GM11168 (cell line): ENCODE data around the gene DOCK9.

ENCODE experiments used
- in situ Hi-C: fragments of 300-500 bp; cut with MboI; formaldehyde crosslinking; loops from one replicate; pipeline ENCODE4 v1.12.0; 2022; ENCODE audit warnings: low sequenced_read_pairs; ENCODE audit not compliant: unreplicated experiment

Gene DOCK9

DNA sequence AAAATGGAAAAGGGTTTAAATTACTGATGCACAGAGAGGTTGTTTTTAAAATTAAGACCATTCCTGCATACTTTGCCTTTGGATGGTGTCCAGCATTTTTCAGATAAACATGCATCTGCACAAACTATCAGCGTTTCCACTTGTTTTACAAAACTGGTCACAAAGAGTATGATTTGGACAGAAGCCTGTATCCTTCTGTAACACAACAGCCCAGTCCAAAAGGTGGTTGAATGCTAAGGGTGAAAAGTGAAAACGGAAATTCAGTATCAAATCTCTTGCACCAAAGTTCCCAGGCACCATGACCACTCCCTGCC lies 21.7 kb upstream of the DOCK9 start:
- in situ Hi-C loops: no loop called here

DNA sequence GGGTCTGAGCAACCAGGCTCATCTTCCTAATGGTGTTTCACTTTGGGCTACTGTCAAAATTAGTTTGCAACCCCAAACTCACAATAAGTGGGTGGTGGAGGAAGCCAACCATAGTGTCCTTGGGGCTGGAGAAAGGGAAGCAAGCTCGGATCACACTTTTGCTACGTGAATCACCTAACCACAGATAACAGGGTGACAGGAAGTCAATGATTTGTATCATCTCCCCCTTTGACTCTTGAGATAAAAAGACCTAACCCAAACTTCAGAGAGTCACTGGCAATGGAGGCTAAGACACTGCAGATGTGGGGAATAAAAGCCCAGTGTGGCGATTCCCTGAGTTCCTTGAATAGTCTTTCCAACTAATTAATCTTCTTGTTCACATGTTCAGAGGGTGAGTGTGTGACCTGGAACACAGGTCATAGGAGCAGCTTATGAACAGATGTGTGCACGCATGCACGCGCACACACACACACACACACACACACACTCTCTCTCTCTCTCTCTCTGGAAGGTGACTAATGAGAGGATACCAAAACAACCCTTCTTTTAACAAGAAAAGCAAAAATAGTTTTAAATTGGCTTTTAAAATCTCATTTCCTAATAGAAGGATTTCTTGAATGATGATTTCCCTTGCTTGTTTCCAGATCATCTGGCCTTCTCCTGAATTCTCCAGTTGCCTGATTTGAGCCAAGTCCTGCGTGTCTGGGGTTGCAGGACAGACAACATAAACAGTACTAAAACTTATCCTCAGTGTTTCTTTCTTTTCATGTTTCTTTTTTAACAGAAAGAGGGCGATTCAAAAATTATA lies 21.2 kb upstream of the DOCK9 start:
- in situ Hi-C loops: no loop called here

DNA sequence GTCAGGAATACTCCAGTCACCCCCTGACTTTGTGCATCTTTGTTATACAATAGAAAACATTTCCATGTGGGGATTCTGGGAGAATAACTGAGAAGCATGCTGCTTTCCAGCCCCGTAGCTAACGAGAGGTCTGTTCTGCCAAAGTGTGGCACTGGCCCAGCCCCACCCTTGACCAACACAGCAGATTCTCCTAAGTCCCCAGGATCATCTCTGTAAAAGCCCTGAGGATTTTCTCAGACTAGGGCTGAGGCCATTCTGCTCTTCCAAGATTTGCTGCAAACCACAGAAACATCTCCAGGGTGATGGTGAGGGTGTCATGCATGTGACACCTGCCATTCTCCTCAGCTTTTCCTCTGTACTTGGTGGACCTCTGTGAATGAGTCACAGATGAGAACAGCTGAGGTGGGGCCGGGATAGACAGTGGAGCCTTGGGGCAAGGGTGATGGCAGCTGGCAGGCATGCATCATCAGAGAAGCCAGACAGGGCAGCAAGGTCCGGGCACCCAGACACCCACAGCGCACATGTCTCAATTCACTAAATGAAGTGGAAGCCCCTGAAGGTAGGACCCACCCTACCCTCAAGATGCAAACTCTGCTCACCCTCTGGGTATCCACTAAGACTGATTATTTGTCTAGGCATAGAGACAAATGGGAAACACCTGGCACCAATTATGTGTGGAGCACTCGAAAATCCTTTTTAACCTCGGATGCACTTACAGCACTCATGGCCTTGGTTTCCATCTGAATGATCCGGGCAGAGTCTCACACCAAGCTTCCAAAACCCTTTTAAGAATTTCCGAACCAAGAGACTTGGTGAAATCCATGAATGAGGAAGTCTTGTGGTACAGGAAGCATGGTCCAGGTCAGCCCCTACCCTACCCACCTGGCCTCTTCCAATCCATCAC lies 20.1 kb upstream of the DOCK9 start:
- in situ Hi-C loops: no loop called here

DNA sequence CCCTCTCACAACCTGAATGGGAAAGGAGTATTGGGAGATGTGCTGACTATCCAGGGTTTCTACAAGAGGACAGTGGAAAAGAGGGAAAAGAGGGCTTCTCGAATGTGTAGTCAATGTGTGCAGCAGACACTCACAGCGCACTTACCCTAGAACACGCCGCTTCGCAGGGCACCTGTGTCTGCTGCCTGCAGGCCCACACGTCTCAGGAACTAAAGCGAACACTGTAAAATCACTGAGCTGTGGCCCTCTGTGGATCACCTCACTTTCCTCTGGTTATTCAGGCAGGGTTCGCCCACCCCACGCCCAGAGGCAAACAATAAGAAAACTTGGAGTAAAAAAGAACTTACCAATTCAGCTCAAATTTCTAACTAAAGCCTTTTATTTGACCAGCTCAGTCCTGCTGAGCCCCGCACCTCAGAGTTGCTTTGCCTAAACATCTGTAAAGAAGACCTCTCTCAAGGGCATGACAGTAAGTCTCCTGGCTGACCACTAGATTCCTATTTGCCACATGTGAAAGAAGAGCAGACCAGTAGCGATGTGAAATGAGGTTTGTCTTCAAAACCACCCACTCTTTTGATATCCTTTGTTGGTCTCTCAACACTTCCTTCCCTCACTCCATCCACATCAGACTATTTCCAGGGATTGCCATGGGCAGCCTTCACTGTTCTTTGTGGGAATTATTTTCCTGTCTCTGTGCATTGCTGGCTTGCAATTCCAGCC lies 19.3 kb upstream of the DOCK9 start:
- in situ Hi-C loops: no loop called here

DNA sequence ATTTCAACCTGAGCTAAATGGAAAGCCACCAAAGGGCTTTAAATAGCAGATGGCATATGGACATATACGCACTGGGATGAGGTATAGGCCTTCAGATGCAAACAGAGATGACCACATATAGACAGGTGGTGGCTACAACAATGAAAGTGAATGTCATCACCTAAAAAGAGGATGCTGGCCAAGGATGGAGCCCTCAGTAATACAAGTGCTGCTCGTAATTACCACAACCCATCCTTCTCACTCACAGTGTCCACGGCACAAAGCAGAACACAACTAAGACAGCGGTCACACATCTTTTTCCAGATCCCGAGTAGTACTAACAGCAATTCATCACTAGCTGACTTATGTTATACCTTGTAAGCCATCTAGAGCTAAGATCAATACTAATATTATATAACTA lies 18.2 kb upstream of the DOCK9 start:
- in situ Hi-C loops: no loop called here

DNA sequence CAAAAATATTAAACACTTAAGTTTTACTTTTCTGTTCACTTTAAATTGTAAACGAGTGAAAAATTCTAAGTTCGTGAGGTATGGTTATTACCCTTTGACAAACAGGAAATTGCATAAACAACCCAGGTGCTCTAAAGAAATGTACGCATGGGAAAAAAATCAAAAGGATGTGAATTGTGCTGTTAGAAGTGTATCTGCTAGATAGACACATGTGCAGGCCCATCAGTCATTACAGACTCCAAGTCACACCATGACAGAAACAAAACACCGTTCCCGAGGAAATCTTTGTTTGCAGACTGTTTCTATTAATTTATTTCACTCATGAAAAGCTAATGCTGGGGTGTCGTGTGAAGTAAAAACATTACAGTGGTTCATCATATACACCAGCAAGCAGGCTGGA lies 17.0 kb upstream of the DOCK9 start:
- in situ Hi-C loops: no loop called here

DNA sequence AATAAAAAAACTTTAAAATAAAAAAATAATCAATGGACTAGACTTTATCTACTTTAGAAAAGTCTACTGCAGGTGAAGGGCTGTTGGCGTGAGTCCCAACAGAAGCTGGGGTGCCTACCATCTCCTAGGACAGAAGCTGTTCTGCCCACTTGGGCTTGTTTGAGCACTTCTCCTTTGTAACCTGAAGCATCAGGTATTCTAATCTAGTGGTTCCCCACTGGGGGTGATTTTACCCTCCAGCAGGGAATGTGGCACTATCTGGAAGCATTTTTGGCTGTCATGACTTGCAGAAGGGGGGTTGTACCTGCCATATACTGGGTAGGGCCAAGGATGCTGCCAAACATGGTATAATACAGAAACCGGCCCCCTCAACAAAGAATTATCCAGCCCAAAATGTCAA lies 16.2 kb upstream of the DOCK9 start:
- in situ Hi-C loops: no loop called here

DNA sequence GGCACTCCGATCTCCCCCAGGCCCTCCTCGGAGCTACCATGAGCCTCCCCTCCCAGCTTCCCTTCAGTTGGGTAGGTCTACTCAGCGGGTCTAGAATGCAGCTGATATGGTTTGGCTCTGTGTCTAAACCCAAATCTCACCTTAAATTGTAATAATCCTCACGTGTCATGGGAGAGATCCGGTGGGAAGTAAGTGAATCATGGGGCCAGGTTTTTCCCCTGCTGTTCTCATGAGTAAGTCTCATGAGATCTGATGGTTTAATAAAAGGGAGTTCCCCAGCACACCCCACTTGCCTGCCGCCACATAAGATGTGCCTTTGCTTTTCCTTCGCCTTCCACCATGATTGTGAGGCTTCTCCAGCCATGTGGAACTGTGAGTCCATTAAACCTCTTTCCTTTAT lies 14.5 kb upstream of the DOCK9 start:
- in situ Hi-C loops: no loop called here

DNA sequence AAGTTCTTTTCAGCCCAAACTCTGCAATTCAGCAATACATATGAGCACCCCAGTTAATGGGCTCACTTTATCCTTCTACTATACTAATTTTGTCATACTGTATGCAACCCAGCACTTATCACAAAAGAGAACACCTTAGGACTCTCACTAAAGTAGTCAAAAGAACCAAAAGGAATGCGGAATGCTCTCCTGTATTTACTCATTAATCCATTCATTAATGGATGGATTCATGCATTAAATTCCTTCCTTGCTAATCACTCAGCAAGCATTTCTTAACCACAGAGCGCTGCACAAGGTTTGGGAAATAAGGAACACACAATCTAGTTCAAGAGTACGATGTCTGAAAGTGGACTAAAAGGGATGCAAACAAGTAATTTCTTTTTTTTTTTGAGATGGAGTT lies 12.8 kb upstream of the DOCK9 start:
- in situ Hi-C loops: no loop called here

DNA sequence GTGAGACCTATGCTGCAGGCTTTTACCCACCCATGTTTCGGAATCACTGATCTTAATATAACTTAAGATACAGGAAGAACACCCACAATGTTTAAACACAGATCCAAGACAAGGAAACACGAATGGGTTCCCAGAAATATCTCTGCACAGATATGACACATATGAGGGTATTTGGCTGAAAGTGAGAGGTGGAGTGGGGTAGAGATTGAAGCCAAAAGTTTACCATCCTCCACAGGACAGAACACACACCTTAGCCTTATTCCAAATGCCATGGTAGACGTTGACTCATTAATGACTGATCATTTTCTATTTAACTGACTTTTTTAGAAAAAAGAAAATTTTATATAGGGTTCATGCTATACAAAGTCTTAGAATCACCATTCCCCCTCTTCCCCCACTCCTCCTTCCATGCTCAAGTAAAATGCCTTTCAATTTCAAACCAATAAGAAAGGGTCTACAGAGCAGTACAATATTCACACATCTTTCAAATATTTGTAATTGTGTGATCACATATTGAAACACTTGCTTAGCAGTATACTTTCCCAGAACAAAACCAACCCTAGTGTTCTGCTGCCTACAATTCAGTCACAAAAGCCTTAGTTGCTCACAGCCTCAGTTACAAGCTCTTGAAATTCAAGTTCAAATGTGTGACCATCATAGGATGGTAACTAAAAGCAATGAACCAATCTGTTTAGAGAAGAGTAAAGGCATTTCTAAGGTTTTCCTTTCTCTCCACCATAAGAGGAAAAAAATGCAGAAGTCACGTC lies 11.8 kb upstream of the DOCK9 start:
- in situ Hi-C loops: no loop called here

DNA sequence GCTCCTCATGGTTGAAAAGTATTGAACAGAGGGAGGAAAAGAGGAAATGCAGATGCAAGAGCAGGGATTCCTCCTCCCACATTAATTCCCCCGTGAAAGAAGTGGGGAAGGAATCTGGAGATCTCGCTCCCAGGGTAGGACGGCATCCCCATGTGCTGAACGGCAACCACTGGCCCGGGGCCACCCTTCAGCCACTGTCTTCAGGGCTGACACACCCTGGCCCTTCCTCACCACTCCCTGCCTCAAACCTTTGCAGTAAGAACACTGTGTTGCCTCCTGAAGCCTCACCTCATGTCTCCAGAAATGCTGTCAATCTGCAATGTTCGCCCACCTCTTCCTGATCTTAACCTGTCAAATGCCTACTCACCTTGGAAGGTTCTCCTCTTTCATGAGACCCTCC lies 10.9 kb upstream of the DOCK9 start:
- in situ Hi-C loops: no loop called here

DNA sequence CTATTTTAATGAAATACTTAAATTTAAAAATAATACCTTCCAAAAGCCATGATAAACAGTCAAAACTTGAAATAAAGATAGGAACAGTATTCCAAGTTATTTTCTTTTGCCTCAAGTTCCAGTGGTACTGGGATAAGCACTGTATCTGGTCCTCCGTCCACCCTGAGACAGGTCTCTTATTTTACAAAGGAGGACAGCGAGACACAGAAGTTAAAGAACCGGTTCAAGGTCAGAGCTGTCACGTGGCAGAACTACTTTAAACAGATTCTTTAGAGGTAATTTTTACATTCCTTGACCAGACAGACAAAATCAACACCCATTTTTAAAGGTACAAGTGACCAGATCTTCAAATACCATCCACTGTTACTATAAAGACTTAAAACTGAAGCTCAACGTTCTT lies 10.4 kb upstream of the DOCK9 start:
- in situ Hi-C loops: no loop called here

DNA sequence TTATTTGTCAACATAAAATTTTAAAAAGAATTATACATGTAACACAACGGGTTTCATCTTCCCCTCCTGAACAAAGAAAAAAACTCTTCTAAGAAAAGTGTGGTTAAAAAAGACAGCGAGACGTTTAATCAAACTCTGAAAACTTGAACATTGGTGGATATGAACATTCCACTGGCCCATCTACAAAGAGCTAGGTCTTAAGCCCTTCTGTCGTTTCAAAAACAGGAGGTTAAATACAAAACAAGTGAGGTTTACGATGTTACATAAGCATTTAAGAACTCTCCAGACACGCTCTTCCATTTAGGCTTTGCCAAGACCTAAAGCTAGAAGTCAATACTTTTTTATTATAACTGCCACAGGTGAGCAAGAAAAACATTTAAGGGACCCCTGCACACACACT lies 9.4 kb upstream of the DOCK9 start:
- in situ Hi-C loops: no loop called here

DNA sequence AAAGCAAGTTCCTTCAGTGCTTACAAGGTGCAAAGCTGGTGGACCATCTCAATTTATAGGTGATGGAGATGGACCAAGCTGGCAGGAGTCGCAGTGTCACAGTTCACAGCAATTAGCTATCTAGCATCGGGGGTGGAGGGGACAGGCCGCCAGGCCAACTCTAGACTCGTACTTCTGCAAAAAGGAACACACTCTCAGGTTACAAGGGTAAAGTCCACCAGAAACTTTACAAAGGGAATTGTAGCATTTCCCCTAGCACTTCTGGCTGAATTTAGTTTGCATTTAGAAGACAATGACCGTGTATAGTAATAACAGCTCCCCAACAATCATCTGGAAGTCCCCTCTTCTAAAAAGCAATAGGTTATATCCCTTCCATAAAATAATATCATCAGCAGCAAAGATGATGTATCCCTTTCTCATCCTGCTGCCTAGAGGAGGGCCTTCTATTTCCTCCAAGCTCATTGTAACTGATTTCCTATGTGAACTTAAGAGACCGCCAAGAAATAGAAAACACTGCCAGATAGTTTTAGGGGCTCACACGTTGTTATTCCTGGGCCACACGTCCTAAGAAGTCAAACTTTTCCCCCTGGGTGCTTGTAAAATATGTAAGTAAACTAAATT lies 8.5 kb upstream of the DOCK9 start:
- in situ Hi-C loops: no loop called here

DNA sequence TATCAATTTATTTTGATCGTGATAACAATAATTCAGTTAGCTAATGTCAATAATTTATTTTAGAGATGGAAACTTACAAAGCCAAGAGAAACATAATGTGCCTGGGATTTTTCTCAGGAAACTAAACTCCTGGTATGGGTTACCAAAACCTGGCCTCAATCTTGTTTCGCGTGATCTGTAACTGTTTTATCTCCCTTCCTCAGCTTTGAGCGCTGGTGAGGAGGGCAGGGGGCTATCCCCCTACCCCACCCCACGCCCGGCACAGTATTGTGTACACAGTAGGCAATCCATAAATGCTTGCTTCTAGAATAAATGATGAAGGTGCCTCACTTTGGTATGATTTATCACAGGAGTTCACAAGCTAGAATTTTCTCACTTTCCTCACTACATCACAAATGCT lies 7.7 kb upstream of the DOCK9 start:
- in situ Hi-C loops: no loop called here

DNA sequence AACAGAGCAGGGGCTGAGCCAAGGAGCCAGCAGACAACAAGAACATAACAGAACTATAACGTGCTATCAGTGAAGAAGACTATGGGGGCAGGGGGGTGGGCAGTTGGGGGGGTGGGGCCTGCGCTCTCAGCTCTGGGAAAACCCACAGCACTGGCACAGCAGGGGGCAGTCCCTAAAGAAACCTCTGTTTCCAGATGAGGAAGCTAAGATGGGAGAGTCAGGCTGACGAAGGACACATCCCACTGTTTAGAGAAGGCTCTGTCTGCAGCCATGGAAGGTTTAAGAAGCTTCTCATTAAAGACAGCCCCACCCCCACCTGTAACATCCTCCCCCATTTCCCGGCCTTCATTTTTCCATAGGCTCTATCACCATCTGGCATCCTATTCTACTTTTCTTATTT lies 7.1 kb upstream of the DOCK9 start:
- in situ Hi-C loops: no loop called here

DNA sequence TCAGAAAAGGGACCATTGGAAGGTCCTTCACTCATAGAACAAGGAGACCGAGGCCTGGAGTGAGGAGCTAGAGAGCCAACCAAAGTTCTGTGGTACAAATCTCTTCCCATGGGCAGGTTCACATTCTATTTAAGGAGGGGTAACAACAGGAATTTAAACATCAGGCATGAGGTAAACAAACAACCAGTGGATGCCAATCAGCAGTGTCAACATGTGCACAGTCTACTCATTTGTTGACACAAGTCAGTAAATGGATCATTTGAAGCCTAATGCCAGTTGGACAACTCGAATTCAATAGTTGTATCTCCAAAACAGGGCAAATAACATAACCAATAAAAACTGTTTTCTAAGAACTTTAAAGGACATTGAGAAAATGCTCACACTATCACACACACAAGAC lies 6.3 kb upstream of the DOCK9 start:
- in situ Hi-C loops: no loop called here

DNA sequence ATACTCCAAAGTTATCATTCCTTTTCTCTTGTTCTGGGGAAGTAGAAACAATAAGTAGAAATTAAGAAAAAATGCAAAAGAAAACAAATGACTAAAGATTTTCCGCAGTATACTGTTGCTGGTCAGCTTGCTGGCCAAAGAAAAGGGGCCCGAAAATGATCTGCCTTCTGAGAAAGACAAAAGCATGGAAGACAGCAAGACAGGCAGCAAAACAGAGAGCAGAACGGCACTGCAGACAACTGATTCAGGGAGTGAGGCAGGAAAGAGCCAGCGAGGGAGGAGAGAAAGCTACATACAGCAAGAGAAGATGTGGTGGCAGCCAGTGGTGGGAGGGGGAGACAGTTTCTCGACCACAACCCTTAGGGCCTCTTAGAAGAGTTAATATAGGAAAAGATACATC lies 5.3 kb upstream of the DOCK9 start:
- in situ Hi-C loops: no loop called here

DNA sequence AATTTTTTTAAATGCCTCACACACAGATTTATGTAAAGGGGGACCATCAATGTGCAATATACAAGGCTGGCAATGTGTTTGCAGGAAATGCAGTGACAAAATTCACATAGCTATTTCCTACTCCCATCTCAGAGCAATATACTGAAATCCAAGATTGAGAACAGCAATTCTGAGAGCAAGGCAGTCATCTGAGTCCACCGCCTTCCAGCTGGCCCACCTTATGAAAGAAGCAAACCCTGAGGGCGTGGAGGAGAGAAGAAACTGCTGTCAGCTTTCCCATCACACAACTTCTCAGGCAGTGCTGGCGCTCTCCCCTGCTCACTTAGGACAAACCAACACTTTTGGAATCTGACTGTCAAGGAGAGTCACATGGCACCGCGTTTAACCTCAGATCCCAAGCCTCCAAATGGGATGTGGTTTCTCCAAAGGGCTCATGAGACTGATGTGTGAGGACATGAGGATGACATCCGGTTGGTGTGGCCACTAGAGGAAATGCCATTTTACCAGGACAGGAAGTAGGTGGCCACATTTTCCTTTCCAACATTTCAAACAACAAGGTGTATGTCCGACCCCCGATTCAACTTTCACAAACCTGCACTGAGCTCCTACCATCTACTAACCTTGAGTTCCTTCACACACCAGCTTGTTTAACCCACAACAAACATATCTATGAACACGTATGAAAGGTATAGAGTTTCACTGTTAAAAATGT lies 3.7 kb upstream of the DOCK9 start:
- in situ Hi-C loops: no loop called here
